Dedifferentiated amniotic fluid mesenchymal stem cell (primary cell): ENCODE measurements around the gene HIF1A.
"Not testable (repeated sequence)": the region's sequence is repeated elsewhere in the genome, so short reads cannot be mapped to it uniquely, and the experiment has no call there.

Experiments used
- DNase-seq: peaks from one replicate; pipeline ENCODE4 v3.0.0-alpha.2; 2016; ENCODE audit errors: extremely low spot score

Gene HIF1A

GRCh38 chr14:61708693-61709092 lies 13.4 kb downstream of the HIF1A start:
- DNase-seq: not testable (repeated sequence)

GRCh38 chr14:61710853-61711817 lies 15.8 kb downstream of the HIF1A start:
- DNase-seq: no peak

- DNase-seq: no peak
Observed at GRCh38 chr14:61712137-61712536, 16.8 kb downstream of the HIF1A start.

GRCh38 chr14:61713724-61714437 lies 18.6 kb downstream of the HIF1A start:
- no peak for DNase-seq

GRCh38 chr14:61716956-61717355 lies 21.6 kb downstream of the HIF1A start:
- DNase-seq: no peak

GRCh38 chr14:61718039-61718438 lies 22.7 kb downstream of the HIF1A start:
- DNase-seq: no peak

- DNase-seq: no peak
Observed at GRCh38 chr14:61719344-61720293, 24.3 kb downstream of the HIF1A start.

GRCh38 chr14:61720294-61720661 lies 25.0 kb downstream of the HIF1A start:
- no peak for DNase-seq

- no peak for DNase-seq
Observed at GRCh38 chr14:61720741-61721140, 25.4 kb downstream of the HIF1A start.

GRCh38 chr14:61724133-61724532 lies 28.8 kb downstream of the HIF1A start:
- no peak for DNase-seq

GRCh38 chr14:61726778-61727658 lies 31.7 kb downstream of the HIF1A start:
- no peak for DNase-seq

- no peak for DNase-seq
Observed at GRCh38 chr14:61730756-61731373, 35.6 kb downstream of the HIF1A start.

- DNase-seq: no peak
Observed at GRCh38 chr14:61733972-61734371, 38.7 kb downstream of the HIF1A start.

- DNase-seq: no peak
Observed at GRCh38 chr14:61736751-61737150, 41.4 kb downstream of the HIF1A start.

GRCh38 chr14:61737915-61738314 lies 42.6 kb downstream of the HIF1A start:
- no peak for DNase-seq

- no peak for DNase-seq
Observed at GRCh38 chr14:61739133-61739532, 43.8 kb downstream of the HIF1A start.

GRCh38 chr14:61742371-61742770 lies 47.1 kb downstream of the HIF1A start:
- DNase-seq: no peak

- DNase-seq: no peak
Observed at GRCh38 chr14:61744238-61744637, 48.9 kb downstream of the HIF1A start.

- not testable (repeated sequence) for DNase-seq
Observed at GRCh38 chr14:61746346-61746745, 51.0 kb downstream of the HIF1A start.

- no peak for DNase-seq
Observed at GRCh38 chr14:61746881-61747280, 51.6 kb downstream of the HIF1A start.
